Right kidney (tissue), 1 donor: ENCODE measurements around the gene PARK7.

ENCODE experiments used
- DNase-seq: peaks from one replicate; pipeline ENCODE4 v3.0.0-alpha.2; 2016

The PARK7 gene

DNA sequence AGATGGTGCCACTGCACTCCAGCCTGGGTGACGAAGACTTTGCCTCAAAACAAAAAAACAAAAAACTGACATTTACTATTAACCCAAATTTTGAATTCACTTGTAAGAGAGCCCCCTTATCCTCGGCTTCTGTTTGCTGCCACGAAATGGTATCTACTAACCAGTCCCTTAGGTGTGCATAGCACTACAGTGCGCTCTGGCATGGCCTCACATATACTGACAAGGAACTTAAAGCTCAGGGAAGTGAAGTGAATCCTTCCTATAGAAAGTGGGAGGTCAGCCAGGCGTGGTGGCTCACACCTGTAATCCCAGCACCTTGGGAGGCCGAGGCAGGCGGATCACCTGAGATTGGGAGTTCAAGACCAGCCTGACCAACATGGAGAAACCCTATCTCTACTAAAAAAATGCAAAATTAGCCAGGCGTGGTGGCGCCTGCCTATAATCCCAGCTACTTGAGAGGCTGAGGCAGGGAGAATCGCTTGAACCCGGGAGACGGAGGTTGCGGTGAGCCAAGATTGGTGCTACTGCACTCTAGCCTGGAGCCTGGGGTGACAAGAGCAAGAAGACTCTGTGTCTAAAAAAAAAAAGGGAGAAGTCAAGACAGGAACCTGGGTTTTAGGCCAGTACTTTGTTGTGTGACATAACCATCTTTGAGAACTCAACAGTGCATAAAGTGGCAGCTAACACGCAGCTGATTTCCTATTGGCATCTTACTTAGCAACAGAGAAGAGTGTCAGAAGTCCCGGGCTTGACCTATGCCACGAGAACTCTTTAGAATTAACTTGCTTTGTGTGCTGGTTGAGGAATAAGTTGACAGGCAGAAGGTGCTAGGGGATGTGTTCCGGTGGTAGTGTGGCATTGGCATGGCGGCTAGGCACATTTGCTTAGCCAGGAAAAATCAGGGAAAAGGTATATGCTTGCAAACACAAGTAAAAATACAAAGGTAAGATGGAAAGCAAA, 47.8 kb downstream of the PARK7 start:
- no peak for DNase-seq

- DNase-seq = no peak
These were observed 48.7 kb downstream of the PARK7 start for GRCh38 chr1:8010080-8010664.

DNA sequence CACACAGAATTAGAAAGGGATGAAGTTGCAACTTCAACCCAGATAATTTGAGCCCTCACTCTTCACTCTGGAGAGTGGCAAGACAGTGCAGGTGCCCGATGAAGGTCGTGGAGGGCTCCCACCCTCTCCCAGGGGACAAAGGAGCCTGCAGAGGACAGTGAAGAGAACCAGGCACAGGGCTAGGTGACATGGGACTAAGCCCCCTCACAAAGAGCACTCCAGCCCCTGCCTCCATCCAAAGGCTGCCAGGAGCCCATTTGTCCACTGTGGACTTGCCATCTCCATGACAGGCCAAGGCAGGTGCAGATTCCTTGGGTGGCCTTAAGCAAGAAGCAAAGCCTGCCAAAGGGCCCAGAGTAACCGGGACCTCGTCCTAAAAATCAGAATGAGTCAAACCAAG, 49.5 kb downstream of the PARK7 start:
- DNase-seq = no peak

GRCh38 chr1:8011923-8012858, 50.7 kb downstream of the PARK7 start:
- no peak for DNase-seq

DNA sequence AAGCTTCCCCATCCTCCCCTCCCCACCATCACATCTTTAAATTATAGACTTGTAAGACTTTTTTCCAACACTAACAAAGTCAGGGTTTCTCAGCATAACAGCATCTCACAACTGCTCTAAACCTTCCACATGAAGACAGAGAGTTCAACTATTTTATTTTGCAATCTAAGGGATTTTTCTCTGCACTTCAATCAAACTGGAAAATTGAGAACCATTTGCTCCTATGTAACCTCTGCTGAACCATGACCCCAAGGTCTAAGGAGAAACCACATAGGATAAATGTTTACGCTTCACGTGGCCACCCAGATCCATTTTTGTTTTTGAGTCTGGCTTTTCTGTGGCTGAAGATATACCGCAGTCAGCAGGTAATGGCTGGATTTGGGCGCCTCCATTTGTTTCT, 51.4 kb downstream of the PARK7 start:
- DNase-seq = no peak

DNA sequence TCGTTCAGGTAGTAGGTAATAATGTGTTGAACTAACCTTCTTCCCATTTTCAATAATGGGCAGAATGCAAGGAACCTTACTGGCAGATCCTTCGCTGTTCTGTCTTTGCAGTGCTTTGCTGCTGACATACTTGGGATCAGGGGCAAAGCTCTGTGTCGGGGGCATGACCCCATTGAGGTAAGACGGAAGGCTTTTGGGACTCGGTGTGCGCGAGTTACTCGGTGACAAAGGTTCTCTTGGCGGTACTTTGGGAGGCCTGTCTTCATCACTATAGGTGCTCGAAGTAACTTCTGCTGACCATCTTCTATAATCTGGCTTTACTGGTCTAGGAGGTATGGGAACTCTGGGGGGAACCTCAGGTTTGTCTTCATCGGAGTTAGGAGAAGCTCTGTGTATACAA, 51.9 kb downstream of the PARK7 start:
- no peak for DNase-seq

DNA sequence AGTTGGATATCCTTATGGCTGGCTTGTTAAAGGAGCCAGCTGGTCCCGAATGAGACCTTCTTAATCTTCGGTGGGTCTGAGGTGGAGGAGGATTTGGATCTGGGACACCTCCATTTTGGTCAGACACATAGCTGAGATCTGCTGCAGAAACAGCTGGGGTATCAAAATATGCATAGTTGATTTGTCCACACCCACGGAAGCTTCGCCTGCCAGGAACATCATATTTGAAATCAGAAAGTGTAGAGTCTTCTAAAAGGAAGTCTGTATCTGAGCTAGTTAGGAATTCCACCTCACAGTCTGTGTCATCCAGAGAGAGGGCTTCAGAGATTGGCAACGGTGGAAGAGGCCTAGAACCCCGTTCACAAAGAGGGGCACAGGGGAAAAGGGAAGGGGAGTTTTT, 52.3 kb downstream of the PARK7 start:
- DNase-seq = no peak

GRCh38 chr1:8014381-8014988, 53.0 kb downstream of the PARK7 start:
- no peak for DNase-seq

GRCh38 chr1:8015036-8015808, 53.7 kb downstream of the PARK7 start:
- no peak for DNase-seq

DNA sequence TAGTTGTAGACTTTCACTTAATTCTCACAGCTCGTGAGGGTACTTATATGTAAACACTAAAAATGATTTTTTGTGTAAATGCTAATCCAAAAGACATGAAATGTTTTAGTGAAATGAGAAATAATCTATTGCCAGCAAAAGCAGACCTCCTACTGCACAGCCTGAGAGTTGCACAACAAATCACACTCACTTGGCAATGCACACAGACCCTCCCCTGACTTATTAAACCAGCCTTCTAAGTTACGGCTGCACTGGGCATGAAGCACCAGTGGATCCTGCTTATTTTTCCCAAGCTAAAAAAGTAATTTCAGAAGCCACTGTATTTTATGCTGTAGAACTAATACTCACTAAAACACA, 54.3 kb downstream of the PARK7 start:
- DNase-seq = no peak

DNA sequence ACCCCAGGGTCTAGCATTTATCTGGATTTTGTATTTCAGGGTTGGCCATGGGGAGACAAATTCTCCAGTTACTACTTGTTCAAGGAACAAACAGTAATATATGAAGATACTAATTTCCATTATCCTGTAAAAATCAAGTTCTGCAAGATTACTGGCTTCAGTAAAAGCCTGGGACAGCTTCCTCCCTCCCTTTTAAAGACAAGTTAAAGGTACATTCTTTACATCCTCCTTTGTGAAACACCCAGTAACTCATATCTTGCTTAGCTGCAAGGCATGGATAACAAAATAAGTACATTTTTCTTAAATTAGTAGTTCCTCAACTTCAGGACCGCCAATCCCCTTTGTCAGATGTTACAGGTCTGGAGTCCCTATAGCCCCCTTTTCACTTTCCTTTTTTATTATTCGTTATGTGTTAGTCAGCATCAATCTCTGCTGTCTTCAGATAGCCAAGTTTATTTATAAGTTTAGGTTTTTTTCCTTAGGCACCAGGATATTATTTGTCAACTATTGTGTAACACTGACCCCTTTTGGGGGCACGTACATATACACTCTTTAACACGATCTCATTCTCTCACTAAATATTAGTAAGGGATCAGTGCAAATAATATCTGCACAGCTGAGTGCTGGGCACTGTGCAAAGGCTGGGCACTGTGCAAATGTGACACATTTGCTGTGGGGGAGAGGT, 54.8 kb downstream of the PARK7 start:
- DNase-seq = no peak

DNA sequence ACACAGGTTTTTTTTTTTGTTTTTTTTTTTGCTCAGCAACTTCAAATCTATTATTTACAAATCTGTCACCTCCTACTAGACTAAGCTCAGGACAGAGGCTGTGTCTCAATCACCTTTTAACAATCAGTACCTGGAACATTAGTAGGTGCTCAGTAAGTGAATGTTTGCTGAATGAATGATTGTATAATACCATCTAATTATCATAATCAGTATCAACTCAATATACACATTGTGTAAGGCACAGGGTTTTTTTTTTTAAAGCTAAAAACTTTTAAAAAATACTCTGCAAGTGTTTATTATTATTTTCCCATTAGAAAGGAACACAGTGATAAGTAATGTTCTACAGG, 55.4 kb downstream of the PARK7 start:
- DNase-seq = no peak

DNA sequence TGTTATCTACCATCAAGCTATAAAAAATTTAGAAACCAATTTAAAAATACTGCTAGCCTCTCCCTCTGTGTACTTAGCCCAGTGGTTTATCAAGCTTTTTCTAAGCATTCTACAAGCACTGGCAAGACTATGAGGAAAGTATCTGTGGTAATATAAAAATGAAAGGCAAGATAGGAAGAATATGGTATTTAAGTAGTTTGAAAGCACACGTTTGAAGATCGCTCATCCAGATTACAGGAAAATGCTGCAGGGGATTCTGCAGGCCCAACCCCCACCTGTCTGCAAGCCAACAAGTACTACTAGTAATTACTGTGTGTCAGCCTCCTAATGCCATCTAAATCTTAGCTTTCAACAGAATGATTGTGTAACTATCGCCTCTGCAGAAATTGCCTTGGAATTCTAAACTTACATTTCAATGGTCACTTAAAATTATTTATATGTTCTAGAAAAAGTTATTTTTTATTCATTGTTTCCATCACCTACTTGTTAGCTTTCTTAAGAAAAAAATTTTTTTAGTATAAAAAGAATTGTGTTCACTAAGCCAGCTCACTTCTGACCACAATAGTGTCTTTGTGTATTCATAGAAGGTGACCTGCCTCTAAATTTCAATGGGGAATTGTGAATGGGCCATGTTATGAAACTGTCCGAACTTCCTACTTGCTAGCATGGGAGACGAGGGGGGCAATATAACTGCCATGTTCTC, 56.1 kb downstream of the PARK7 start:
- no peak for DNase-seq

- no peak for DNase-seq
These were observed 57.1 kb downstream of the PARK7 start for GRCh38 chr1:8018492-8019228.

- no peak for DNase-seq
These were observed 57.7 kb downstream of the PARK7 start for GRCh38 chr1:8019229-8019620.

- DNase-seq = no peak
These were observed 58.5 kb downstream of the PARK7 start for GRCh38 chr1:8020032-8020431.

DNA sequence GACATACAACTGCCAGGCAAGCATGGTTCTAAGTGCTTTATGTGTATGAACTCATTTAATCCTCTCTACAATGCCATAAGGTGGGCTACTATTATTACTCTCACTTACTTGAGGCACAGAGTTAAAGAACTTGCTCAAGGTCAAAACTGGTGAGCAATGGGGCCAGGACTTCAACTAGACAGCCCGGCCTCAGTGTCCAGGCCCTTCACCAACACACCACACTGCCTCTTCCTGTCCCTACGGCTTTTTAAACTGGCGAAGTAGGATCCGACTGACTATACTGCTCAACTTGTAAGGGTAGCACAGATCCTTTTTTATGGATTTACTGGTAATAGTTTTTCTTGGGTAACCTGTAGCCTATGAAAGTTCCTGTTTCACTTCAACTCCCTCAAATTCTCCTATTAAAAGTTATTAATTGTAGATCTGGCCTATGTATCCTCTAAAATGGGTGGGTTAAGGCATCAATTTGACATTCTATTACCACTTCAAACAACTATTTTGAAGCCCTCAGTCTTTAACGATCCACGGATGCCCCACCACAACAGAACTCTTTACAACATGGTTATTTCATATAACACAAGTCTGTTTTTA, 60.3 kb downstream of the PARK7 start:
- DNase-seq = no peak

DNA sequence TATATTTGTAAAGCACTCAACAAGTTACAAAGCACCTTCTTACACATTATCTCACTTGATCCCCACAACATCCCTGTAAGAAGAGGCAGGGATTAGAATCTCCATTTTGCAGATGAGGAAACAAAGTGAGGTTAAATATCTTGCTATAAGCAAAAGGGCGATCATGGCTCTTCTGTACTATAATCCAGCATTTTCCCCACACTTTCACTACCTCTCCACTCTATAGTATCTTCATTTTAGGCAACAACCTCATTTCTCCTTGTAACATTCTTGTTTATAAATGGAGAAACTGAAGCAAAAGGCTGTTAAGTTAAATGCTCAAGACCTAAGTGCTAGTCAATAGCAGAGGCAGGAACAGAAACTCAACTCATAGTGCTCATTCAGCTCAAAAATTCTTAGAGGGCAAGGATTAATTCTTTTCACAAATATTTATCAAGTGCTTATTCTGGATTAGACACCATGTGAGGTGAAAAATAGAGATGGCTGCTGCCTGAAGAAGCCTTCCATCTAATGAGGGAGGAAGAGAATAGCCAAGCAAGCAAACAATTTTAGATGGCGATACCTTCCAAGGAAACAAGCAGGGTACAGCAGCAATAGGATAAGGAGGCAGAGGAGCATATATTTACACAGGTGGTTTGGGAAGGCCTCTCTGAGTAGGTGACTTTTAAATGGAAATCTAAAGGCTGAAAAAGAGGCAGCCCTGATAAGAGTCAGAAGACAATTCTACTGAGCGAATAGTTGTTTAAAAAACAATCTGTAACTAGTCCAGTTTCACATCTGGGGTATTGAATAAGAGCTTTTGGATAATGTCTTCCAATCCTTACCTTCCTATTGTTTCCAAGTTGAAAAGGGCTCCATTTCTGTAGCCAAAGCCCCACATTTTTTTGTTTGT, 61.1 kb downstream of the PARK7 start:
- no peak for DNase-seq
